SH-SY5Y (cell line): ENCODE measurements around the gene ZNF41.

Source experiments
- GATA2 ChIP-seq: IDR thresholded peaks from 2 replicates; pipeline ENCODE4 v1.6.1; 2011; ENCODE audit warnings: mild to moderate bottlenecking, low read depth, low read length
- GATA3 ChIP-seq: IDR thresholded peaks from 2 replicates; pipeline ENCODE4 v1.6.1; 2011; ENCODE audit warnings: low read depth, mild to moderate bottlenecking, low read length, moderate library complexity

DNA sequence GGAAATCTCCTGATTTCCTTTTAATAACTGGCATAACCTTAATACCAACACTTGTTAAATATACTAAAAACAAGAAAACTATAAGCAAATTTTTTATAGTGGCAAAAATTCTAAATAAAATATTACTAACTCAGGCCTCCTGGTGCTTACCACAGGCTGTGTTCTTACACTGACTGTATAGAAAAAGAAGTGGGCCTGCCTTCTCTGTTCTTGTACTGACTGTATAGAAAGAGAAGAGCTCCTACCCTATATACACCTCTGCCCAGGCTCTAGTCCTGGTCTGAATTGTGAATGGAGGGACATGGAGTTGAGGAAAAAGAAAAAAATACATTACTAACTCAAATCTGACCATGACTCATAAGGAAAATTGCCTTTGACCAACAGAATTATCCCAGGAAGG is 7.5 kb downstream of the ZNF41 start:
- no peak for TF ChIP-seq GATA2
- no peak for TF ChIP-seq GATA3
